C1 segment of cervical spinal cord (tissue), 14 donors: ENCODE measurements around the gene MME.

Experiments
- DNase-seq, 14 donors: peaks; one replicate each; lab custom pipeline; 2025; lab: John Stamatoyannopoulos, UW

Gene MME

GRCh38 chr3:155147588-155147987, 67.5 kb downstream of the MME start:
- DNase-seq = no peak

- no peak for DNase-seq
These were observed 69.4 kb downstream of the MME start for GRCh38 chr3:155149494-155149893.

- no peak for DNase-seq
These were observed 73.4 kb downstream of the MME start for GRCh38 chr3:155153242-155154186.

- no peak for DNase-seq
These were observed 74.1 kb downstream of the MME start for GRCh38 chr3:155154255-155154654.

GRCh38 chr3:155158346-155159037, 78.4 kb downstream of the MME start:
- no peak for DNase-seq

GRCh38 chr3:155159301-155159700, 79.2 kb downstream of the MME start:
- DNase-seq = no peak

GRCh38 chr3:155161640-155162292, 81.6 kb downstream of the MME start:
- no peak for DNase-seq

- no peak for DNase-seq
These were observed 84.2 kb downstream of the MME start for GRCh38 chr3:155164306-155164705.

GRCh38 chr3:155166441-155166840, 86.3 kb downstream of the MME start:
- no peak for DNase-seq

GRCh38 chr3:155169197-155169596, 89.1 kb downstream of the MME start:
- DNase-seq = no peak

- no peak for DNase-seq
These were observed 93.7 kb downstream of the MME start for GRCh38 chr3:155173771-155174170.

- no peak for DNase-seq
These were observed 98.8 kb downstream of the MME start for GRCh38 chr3:155178810-155179436.

- no peak for DNase-seq
These were observed 99.3 kb downstream of the MME start for GRCh38 chr3:155179437-155179827.

- DNase-seq = no peak
These were observed 100.0 kb downstream of the MME start for GRCh38 chr3:155179966-155180757.

- DNase-seq = no peak
These were observed 102.3 kb downstream of the MME start for GRCh38 chr3:155182467-155182866.

GRCh38 chr3:155184011-155184410, 103.9 kb downstream of the MME start:
- DNase-seq = no peak

GRCh38 chr3:155185631-155186071, 105.5 kb downstream of the MME start:
- no peak for DNase-seq

- no peak for DNase-seq
These were observed 107.9 kb downstream of the MME start for GRCh38 chr3:155188031-155188430.

GRCh38 chr3:155189478-155189877, 109.4 kb downstream of the MME start:
- DNase-seq = no peak

- DNase-seq = no peak
These were observed 110.6 kb downstream of the MME start for GRCh38 chr3:155190691-155191090.
